Panc1 (cell line): ENCODE results near the gene AUH. TPM values are rescaled to one million over a fixed set of nuclear protein-coding genes. Genes with fewer than 3 reads are reported as not detected.
A peak's percentile ranks its signal among the peaks of the same experiment; 100 is the strongest.

Experiments used
- ATAC-seq: fragments of 200-7000 bp; cut with Tn5 transposase; 2 replicates; pipeline ENCODE4 v1.9.1; 2020; ENCODE audit warnings: mild to moderate bottlenecking, moderate library complexity
- BruUV-seq: library from RNA; stranded (reverse); fragments of 400-500 nt; replicated peaks from 2 replicates; lab custom pipeline; 2021; lab: Mats Ljungman, UMichigan
- CTCF ChIA-PET: fragments of 300-600 bp; sonication (Branson Sonifier 250); formaldehyde crosslinking; loops from one replicate; lab custom pipeline; 2022; ENCODE audit warnings: antibody characterized with exemption; lab: Charles Lee
- POLR2A ChIA-PET: fragments of 300-600 bp; sonication (Branson Sonifier 250); formaldehyde crosslinking; loops from one replicate; lab custom pipeline; 2022; ENCODE audit warnings: antibody characterized with exemption; lab: Charles Lee
- DNase-seq: peaks from one replicate; pipeline ENCODE4 v3.0.0-alpha.2; 2010; ENCODE audit warnings: low read depth, low spot score
- H3K27ac ChIP-seq: 2 replicates; pipeline ENCODE4 v1.5.1; 2011; ENCODE audit warnings: mild to moderate bottlenecking, low read length, inconsistent platforms
- H3K27me3 ChIP-seq: fragments of 200-500 bp; sonication (Bioruptor generic); 2 replicates; pipeline ENCODE4 v1.6.0; 2014; ENCODE audit warnings: low read length, inconsistent platforms; ENCODE audit not compliant: control insufficient read depth, insufficient read depth
- H3K36me3 ChIP-seq: fragments of 200-500 bp; sonication (Bioruptor generic); 2 replicates; pipeline ENCODE4 v1.5.1; 2014; ENCODE audit warnings: inconsistent platforms, mild to moderate bottlenecking, low read length, moderate library complexity; ENCODE audit not compliant: control insufficient read depth, insufficient read depth
- H3K4me1 ChIP-seq: 2 replicates; pipeline ENCODE4 v1.5.1; 2011; ENCODE audit warnings: inconsistent platforms, mild to moderate bottlenecking, low read length, moderate library complexity; ENCODE audit not compliant: control insufficient read depth, insufficient read depth
- H3K4me3 ChIP-seq, 2 experiments: 2 replicates each; pipeline ENCODE4 v1.5.1; 2011 to 2012; ENCODE audit warnings: low read depth in 2 of 2, low read length in 2 of 2, mild to moderate bottlenecking in 2 of 2, inconsistent platforms in 1 of 2, moderate library complexity in 1 of 2
- H3K9me3 ChIP-seq: fragments of 200-500 bp; sonication (Bioruptor generic); 2 replicates; pipeline ENCODE4 v1.5.1; 2014; ENCODE audit warnings: low read depth, mild to moderate bottlenecking, inconsistent platforms, low read length, moderate library complexity; ENCODE audit not compliant: control insufficient read depth, insufficient read depth
- POLR2AphosphoS5 ChIP-seq: IDR thresholded peaks from 2 replicates; pipeline ENCODE4 v1.6.1; 2012; ENCODE audit warnings: mild to moderate bottlenecking, low read depth, low read length, moderate library complexity
- SIN3A ChIP-seq: IDR thresholded peaks from 2 replicates; pipeline ENCODE4 v1.6.1; 2012; ENCODE audit warnings: low read depth, mild to moderate bottlenecking, low read length, moderate library complexity, borderline replicate concordance; ENCODE audit not compliant: insufficient read depth
- TCF7L2 ChIP-seq: IDR thresholded peaks from 2 replicates; pipeline ENCODE4 v1.6.1; 2011; ENCODE audit warnings: mild to moderate bottlenecking, low read depth, low read length, inconsistent platforms
- in situ Hi-C: cut with HindIII; loops from 2 replicates; pipeline ENCODE4 v1.10.0; 2016; ENCODE audit warnings: low sequenced_read_pairs, low pct_unique_long_range_greater_than_20kb
- intact Hi-C: fragments of 100-400 bp; cut with micrococcal nuclease; formaldehyde crosslinking; loops from one replicate; pipeline ENCODE4 v1.10.0; 2022; ENCODE audit not compliant: unreplicated experiment
- total RNA-seq: library from RNA; stranded (reverse); gene quantifications from one replicate; pipeline ENCODE4 v1.2.1, GENCODE V29; 2021; ENCODE audit not compliant: unreplicated experiment
- TF ChIP-seq, protein P1 (sequence below): fragments of 450-650 bp; IDR thresholded peaks from 2 replicates; pipeline ENCODE4 v1.5.1; 2017; ENCODE audit warnings: mild to moderate bottlenecking
- TF ChIP-seq, protein P2 (sequence below), 2 experiments: IDR thresholded peaks; 2 replicates each; pipeline ENCODE4 v1.6.1; 2011 to 2012; ENCODE audit warnings: low read depth in 2 of 2, control low read depth in 1 of 2, low read length in 1 of 2, mild to moderate bottlenecking in 1 of 2, moderate library complexity in 1 of 2; ENCODE audit not compliant: insufficient read depth in 1 of 2

Gene AUH
- total RNA-seq, 1 experiment from 2014 or later, result 7.7 TPM

DNA sequence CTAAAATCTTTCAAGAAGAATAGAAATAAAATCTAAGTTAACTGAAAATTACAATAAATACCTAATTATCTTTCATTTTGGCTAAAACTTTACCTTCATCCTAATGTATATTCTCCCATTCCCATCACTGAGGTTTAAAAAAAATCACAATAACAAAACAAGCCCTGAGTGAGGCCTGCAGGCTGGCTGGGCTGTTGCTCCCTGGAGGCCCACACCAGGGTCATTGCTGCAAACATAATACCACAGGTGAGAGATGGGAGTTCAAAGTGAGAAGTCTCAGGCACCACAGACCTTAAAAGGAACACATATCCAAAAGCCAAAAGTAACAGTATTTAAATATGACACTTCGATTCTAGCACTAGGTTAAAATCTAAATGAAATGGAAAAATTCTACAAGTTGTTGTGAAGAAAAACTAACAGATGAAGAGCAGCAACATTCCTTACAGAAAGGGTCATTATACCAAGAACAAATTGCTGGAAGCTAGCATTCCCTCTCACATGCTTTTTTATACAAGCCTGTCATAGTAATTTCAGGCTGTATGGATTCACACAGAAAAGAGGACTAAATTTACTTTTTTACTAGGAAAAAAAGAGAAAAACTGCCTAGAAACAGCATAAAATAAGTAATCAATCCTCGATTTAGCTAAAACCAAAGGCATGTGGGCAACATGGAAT, 57.8 kb downstream of the AUH start:
- intact Hi-C loops (no loop called here), in situ Hi-C loops (no loop called here)
- H3K4me3 ChIP-seq, result no peak overlapping the region
- ChIA-PET CTCF (no interaction called here), POLR2A (no interaction called here)
- H3K4me1 ChIP-seq, result no peaks in the 10 kb centered on the region
- TF ChIP-seq POLR2AphosphoS5, result no peak
- no peak for TF ChIP-seq TCF7L2
- TF ChIP-seq SIN3A, result no peak
- TF ChIP-seq, protein P1, sequence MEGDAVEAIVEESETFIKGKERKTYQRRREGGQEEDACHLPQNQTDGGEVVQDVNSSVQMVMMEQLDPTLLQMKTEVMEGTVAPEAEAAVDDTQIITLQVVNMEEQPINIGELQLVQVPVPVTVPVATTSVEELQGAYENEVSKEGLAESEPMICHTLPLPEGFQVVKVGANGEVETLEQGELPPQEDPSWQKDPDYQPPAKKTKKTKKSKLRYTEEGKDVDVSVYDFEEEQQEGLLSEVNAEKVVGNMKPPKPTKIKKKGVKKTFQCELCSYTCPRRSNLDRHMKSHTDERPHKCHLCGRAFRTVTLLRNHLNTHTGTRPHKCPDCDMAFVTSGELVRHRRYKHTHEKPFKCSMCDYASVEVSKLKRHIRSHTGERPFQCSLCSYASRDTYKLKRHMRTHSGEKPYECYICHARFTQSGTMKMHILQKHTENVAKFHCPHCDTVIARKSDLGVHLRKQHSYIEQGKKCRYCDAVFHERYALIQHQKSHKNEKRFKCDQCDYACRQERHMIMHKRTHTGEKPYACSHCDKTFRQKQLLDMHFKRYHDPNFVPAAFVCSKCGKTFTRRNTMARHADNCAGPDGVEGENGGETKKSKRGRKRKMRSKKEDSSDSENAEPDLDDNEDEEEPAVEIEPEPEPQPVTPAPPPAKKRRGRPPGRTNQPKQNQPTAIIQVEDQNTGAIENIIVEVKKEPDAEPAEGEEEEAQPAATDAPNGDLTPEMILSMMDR, result no peak
- TF ChIP-seq, protein P2, sequence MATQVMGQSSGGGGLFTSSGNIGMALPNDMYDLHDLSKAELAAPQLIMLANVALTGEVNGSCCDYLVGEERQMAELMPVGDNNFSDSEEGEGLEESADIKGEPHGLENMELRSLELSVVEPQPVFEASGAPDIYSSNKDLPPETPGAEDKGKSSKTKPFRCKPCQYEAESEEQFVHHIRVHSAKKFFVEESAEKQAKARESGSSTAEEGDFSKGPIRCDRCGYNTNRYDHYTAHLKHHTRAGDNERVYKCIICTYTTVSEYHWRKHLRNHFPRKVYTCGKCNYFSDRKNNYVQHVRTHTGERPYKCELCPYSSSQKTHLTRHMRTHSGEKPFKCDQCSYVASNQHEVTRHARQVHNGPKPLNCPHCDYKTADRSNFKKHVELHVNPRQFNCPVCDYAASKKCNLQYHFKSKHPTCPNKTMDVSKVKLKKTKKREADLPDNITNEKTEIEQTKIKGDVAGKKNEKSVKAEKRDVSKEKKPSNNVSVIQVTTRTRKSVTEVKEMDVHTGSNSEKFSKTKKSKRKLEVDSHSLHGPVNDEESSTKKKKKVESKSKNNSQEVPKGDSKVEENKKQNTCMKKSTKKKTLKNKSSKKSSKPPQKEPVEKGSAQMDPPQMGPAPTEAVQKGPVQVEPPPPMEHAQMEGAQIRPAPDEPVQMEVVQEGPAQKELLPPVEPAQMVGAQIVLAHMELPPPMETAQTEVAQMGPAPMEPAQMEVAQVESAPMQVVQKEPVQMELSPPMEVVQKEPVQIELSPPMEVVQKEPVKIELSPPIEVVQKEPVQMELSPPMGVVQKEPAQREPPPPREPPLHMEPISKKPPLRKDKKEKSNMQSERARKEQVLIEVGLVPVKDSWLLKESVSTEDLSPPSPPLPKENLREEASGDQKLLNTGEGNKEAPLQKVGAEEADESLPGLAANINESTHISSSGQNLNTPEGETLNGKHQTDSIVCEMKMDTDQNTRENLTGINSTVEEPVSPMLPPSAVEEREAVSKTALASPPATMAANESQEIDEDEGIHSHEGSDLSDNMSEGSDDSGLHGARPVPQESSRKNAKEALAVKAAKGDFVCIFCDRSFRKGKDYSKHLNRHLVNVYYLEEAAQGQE (IDR thresholded peaks at IDR 0.05; ENCODE audit: insufficient read depth in 1 of 2, low read depth in 2 of 2, low read length in 1 of 2), result no peak
- H3K9me3 ChIP-seq, result no peaks in the 10 kb centered on the region
- BruUV-seq, result no TSS peak
- DNase-seq, result no peak
- no peak for ATAC-seq
- H3K27me3 ChIP-seq, result no peaks in the 10 kb centered on the region
- H3K27ac ChIP-seq, result no peak overlapping the region
- H3K36me3 ChIP-seq, result no peaks in the 10 kb centered on the region

DNA sequence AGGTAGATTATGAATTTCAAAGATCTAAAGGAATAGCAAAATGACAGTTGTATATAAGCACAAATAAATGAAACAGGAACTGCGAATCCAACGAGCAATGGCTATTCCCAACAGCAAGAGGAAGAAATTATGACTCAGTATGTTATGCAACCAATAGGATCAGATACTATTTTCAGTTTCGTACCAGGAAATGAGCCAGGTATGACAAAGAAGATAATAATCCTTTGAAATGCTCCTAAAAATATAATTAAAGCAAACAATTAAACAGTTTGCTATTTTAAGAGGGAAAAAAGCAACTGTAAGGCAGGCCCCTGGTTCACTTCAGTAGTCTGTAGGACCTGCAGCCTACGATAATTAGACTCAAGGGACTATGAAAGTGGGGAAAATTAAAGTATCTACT, 58.9 kb downstream of the AUH start:
- POLR2A ChIA-PET, result no interaction called here
- CTCF ChIA-PET, result interaction anchor here (0.7 kb wide), 1 partner anchor 424 kb away, joined by 3 read pairs; no protein-coding TSS in a partner anchor
- Histone ChIP-seq H3K36me3 (no peaks in the 10 kb centered on the region), H3K4me1 (no peaks in the 10 kb centered on the region), H3K27ac (no peak overlapping the region), H3K27me3 (no peaks in the 10 kb centered on the region), H3K4me3 (no peak overlapping the region), H3K9me3 (no peaks in the 10 kb centered on the region)
- in situ Hi-C loops, result no loop called here
- intact Hi-C loops, result no loop called here
- ATAC-seq, result no peak
- TF ChIP-seq POLR2AphosphoS5 (no peak), TCF7L2 (no peak)
- peak; percentile 30 for DNase-seq
- no TSS peak for BruUV-seq

DNA sequence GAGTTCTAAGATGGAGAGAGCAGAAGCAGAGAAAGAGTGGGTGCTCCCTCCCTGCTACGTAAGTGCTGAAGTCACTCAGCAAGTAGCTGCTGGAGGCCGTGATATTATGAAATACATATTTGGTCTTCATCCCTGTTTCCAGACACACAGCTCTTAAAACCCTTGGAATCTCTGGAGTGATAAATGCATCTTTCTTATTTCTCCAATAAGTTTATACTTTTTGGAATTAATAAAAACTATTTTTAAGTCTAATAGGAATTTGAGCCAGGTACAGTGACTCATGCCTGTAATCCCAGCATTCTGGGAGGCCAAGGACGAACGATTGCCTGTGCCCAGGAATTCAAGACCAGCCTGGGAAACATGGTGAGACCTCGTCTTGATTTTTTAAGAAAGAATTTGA, 60.6 kb downstream of the AUH start:
- Histone ChIP-seq H3K27me3 (no peaks in the 10 kb centered on the region), H3K36me3 (no peaks in the 10 kb centered on the region), H3K27ac (no peak overlapping the region), H3K4me1 (no peaks in the 10 kb centered on the region), H3K4me3 (no peak overlapping the region), H3K9me3 (no peaks in the 10 kb centered on the region)
- ChIA-PET POLR2A (no interaction called here), CTCF (no interaction called here)
- ATAC-seq, result no peak
- no peak for DNase-seq
- BruUV-seq, result no TSS peak
- intact Hi-C loops (no loop called here), in situ Hi-C loops (no loop called here)
- TF ChIP-seq, protein P1, result no peak
- no peak for TF ChIP-seq POLR2AphosphoS5
- TF ChIP-seq TCF7L2, result no peak
- TF ChIP-seq, protein P2 (IDR thresholded peaks at IDR 0.05; ENCODE audit: insufficient read depth in 1 of 2, low read depth in 2 of 2, low read length in 1 of 2), result no peak
- no peak for TF ChIP-seq SIN3A
